ENCODE results near the gene PHF2.

Gene PHF2

GRCh38 chr9:93684806-93685543, 108.6 kb downstream of the PHF2 start:
- Mint-ChIP-seq H3K27me3 (peaks cover 34% of the 10 kb centered on the region in 2 donors), H3K4me3 (no peak overlapping the region), H3K36me3 (peaks cover 0 to 2% of the 10 kb centered on the region in 2 donors), H3K27ac (no peak overlapping the region), H3K9me3 (peaks cover 1 to 7% of the 10 kb centered on the region in 2 donors), H3K4me1 (peaks cover 3 to 9% of the 10 kb centered on the region in 2 donors)
- ATAC-seq (replicated peaks): no peak
- no peak for DNase-seq

GRCh38 chr9:93686127-93686879, 109.9 kb downstream of the PHF2 start:
- peaks cover 9 to 16% of the 10 kb centered on the region in 2 donors for H3K9me3 Mint-ChIP-seq
- peaks cover 37 to 40% of the 10 kb centered on the region in 2 donors for H3K27me3 Mint-ChIP-seq
- no peak overlapping the region for H3K27ac Mint-ChIP-seq
- peaks cover 3 to 9% of the 10 kb centered on the region in 2 donors for H3K4me1 Mint-ChIP-seq
- peaks cover 2 to 6% of the 10 kb centered on the region in 2 donors for H3K36me3 Mint-ChIP-seq
- ATAC-seq (replicated peaks): no peak
- no peak overlapping the region for H3K4me3 Mint-ChIP-seq
- DNase-seq: no peak

GRCh38 chr9:93686880-93687236, 110.5 kb downstream of the PHF2 start:
- H3K36me3 Mint-ChIP-seq: peaks cover 2 to 6% of the 10 kb centered on the region in 2 donors
- ATAC-seq (replicated peaks): no peak
- H3K27me3 Mint-ChIP-seq: peaks cover 36 to 38% of the 10 kb centered on the region in 2 donors
- H3K9me3 Mint-ChIP-seq: peaks cover 9 to 16% of the 10 kb centered on the region in 2 donors
- H3K4me1 Mint-ChIP-seq: peaks cover 3 to 5% of the 10 kb centered on the region in 2 donors
- H3K27ac Mint-ChIP-seq: no peak overlapping the region
- DNase-seq: no peak
- H3K4me3 Mint-ChIP-seq: no peak overlapping the region

- peaks cover 19 to 41% of the 10 kb centered on the region in 2 donors for H3K27me3 Mint-ChIP-seq
- H3K4me3 Mint-ChIP-seq: no peak overlapping the region
- H3K36me3 Mint-ChIP-seq: peaks cover 2 to 6% of the 10 kb centered on the region in 2 donors
- H3K4me1 Mint-ChIP-seq: no peaks in the 10 kb centered on the region
- DNase-seq (no peak), ATAC-seq (replicated peaks) (no peak)
- peaks cover 11 to 16% of the 10 kb centered on the region in 2 donors for H3K9me3 Mint-ChIP-seq
- H3K27ac Mint-ChIP-seq: no peak overlapping the region
Measured at GRCh38 chr9:93690618-93691017, 114.2 kb downstream of the PHF2 start.

GRCh38 chr9:93693129-93693528, 116.7 kb downstream of the PHF2 start:
- Mint-ChIP-seq H3K9me3 (peaks cover 15 to 16% of the 10 kb centered on the region in 2 donors), H3K4me1 (no peaks in the 10 kb centered on the region)
- no peak for ATAC-seq (replicated peaks)

GRCh38 chr9:93697352-93698139, 121.2 kb downstream of the PHF2 start:
- Mint-ChIP-seq H3K9me3 (peaks cover 0 to 11% of the 10 kb centered on the region in 2 donors), H3K27ac (no peak overlapping the region), H3K27me3 (peaks cover 13 to 20% of the 10 kb centered on the region in 2 donors), H3K4me3 (no peak overlapping the region), H3K36me3 (no peaks in the 10 kb centered on the region), H3K4me1 (peaks cover 0 to 4% of the 10 kb centered on the region in 2 donors)
- DNase-seq: no peak
- ATAC-seq (replicated peaks): no peak

More at GRCh38 chr9:93693129-93693528, 116.7 kb downstream of the PHF2 start:
- Mint-ChIP-seq H3K27me3 (peaks cover 18 to 32% of the 10 kb centered on the region in 2 donors), H3K27ac (no peak overlapping the region), H3K36me3 (peaks cover 0 to 6% of the 10 kb centered on the region in 2 donors), H3K4me3 (no peak overlapping the region)
- no peak for DNase-seq

- peaks cover 13 to 17% of the 10 kb centered on the region in 2 donors for H3K27me3 Mint-ChIP-seq
- no peak overlapping the region for H3K27ac Mint-ChIP-seq
- H3K36me3 Mint-ChIP-seq: no peaks in the 10 kb centered on the region
- no peak for ATAC-seq (replicated peaks)
- no peak overlapping the region for H3K4me3 Mint-ChIP-seq
- H3K9me3 Mint-ChIP-seq: peaks cover 0 to 11% of the 10 kb centered on the region in 2 donors
- peaks cover 0 to 4% of the 10 kb centered on the region in 2 donors for H3K4me1 Mint-ChIP-seq
- DNase-seq: no peak
Measured at GRCh38 chr9:93698140-93698908, 121.9 kb downstream of the PHF2 start.

- Mint-ChIP-seq H3K4me1 (peaks cover 0 to 4% of the 10 kb centered on the region in 2 donors), H3K4me3 (no peak overlapping the region), H3K27me3 (peaks cover 10 to 13% of the 10 kb centered on the region in 2 donors), H3K27ac (no peak overlapping the region), H3K9me3 (peaks cover 5 to 16% of the 10 kb centered on the region in 2 donors), H3K36me3 (no peaks in the 10 kb centered on the region)
- ATAC-seq (replicated peaks) (peak; percentile 62 to 78), DNase-seq (no peak)
Measured at GRCh38 chr9:93699650-93700049, 123.3 kb downstream of the PHF2 start.

- no peak for ATAC-seq (replicated peaks)
- peaks cover 13 to 15% of the 10 kb centered on the region in 2 donors for H3K9me3 Mint-ChIP-seq
- peaks cover 8 to 20% of the 10 kb centered on the region in 2 donors for H3K27me3 Mint-ChIP-seq
- H3K27ac Mint-ChIP-seq: no peak overlapping the region
- DNase-seq: no peak
- no peaks in the 10 kb centered on the region for H3K36me3 Mint-ChIP-seq
- peaks cover 0 to 4% of the 10 kb centered on the region in 2 donors for H3K4me1 Mint-ChIP-seq
- H3K4me3 Mint-ChIP-seq: no peak overlapping the region
Measured at GRCh38 chr9:93701494-93702218, 125.3 kb downstream of the PHF2 start.

GRCh38 chr9:93702261-93702660, 125.9 kb downstream of the PHF2 start:
- Mint-ChIP-seq H3K9me3 (peaks cover 12 to 15% of the 10 kb centered on the region in 2 donors), H3K4me1 (peaks cover 0 to 4% of the 10 kb centered on the region in 2 donors)

GRCh38 chr9:93708289-93708986, 132.1 kb downstream of the PHF2 start:
- ATAC-seq (replicated peaks) (no peak), DNase-seq (no peak)
- H3K27ac Mint-ChIP-seq: no peak overlapping the region
- peaks cover 5 to 15% of the 10 kb centered on the region in 2 donors for H3K9me3 Mint-ChIP-seq
- H3K4me1 Mint-ChIP-seq: no peaks in the 10 kb centered on the region
- no peak overlapping the region for H3K4me3 Mint-ChIP-seq
- H3K27me3 Mint-ChIP-seq: peaks cover 14 to 23% of the 10 kb centered on the region in 2 donors
- no peaks in the 10 kb centered on the region for H3K36me3 Mint-ChIP-seq

More at GRCh38 chr9:93702261-93702660, 125.9 kb downstream of the PHF2 start:
- Mint-ChIP-seq H3K27me3 (peaks cover 5 to 19% of the 10 kb centered on the region in 2 donors), H3K4me3 (no peak overlapping the region), H3K36me3 (no peaks in the 10 kb centered on the region), H3K27ac (no peak overlapping the region)
- ATAC-seq (replicated peaks): no peak
- no peak for DNase-seq

GRCh38 chr9:93708987-93709302, 132.6 kb downstream of the PHF2 start:
- ATAC-seq (replicated peaks) (no peak), DNase-seq (no peak)
- Mint-ChIP-seq H3K9me3 (peaks cover 4 to 14% of the 10 kb centered on the region in 2 donors), H3K27me3 (peaks cover 18 to 27% of the 10 kb centered on the region in 2 donors), H3K27ac (no peak overlapping the region), H3K4me1 (no peaks in the 10 kb centered on the region), H3K36me3 (no peaks in the 10 kb centered on the region), H3K4me3 (no peak overlapping the region)

Data from stimulated activated naive B cell treated with anti-CD40 and anti-IgM and Interleukin-4, amounts not matched to agents 10 μg/mL and 1 μg/mL and 100 μg/mL, for 72 hours (primary cell).